Astrocyte (in vitro differentiated cells and primary cell): ENCODE results near the gene C1orf87. TPM values are rescaled to one million over a fixed set of nuclear protein-coding genes. Genes with fewer than 3 reads are reported as not detected.

Source experiments
- DNase-seq: peaks from one replicate; pipeline ENCODE4 v3.0.0-alpha.2; 2010; ENCODE audit warnings: low read depth
- FAIRE-seq: peaks from 2 replicates; lab custom pipeline; 2011; peaks lifted over from hg19 to GRCh38; lab: Jason Lieb, UNC
- H2AFZ ChIP-seq: 2 replicates; pipeline ENCODE4 v1.6.0; 2012; ENCODE audit warnings: low read depth, low read length, inconsistent platforms
- H3K27ac ChIP-seq: 2 replicates; pipeline ENCODE4 v1.5.1; 2011; ENCODE audit warnings: low read depth, low read length, inconsistent platforms
- H3K27me3 ChIP-seq: 2 replicates; pipeline ENCODE4 v1.6.0; 2011; ENCODE audit warnings: low read length, inconsistent platforms; ENCODE audit not compliant: insufficient read depth
- H3K36me3 ChIP-seq: 2 replicates; pipeline ENCODE4 v1.5.1; 2011; ENCODE audit warnings: low read length, inconsistent platforms; ENCODE audit not compliant: insufficient read depth
- H3K4me1 ChIP-seq: 2 replicates; pipeline ENCODE4 v1.5.1; 2011; ENCODE audit warnings: low read length, inconsistent platforms; ENCODE audit not compliant: insufficient read depth
- H3K4me2 ChIP-seq: 2 replicates; pipeline ENCODE4 v1.6.0; 2012; ENCODE audit warnings: low read length, inconsistent platforms
- H3K4me3 ChIP-seq: 2 replicates; pipeline ENCODE4 v1.5.1; 2011; ENCODE audit warnings: low read depth, mild to moderate bottlenecking, low read length, inconsistent platforms; ENCODE audit not compliant: insufficient read depth
- H3K79me2 ChIP-seq: 2 replicates; pipeline ENCODE4 v1.6.0; 2012; ENCODE audit warnings: mild to moderate bottlenecking, low read length, inconsistent platforms; ENCODE audit not compliant: insufficient read depth
- H3K9ac ChIP-seq: 2 replicates; pipeline ENCODE4 v1.6.0; 2012; ENCODE audit warnings: mild to moderate bottlenecking, low read length, inconsistent platforms
- H3K9me3 ChIP-seq: 2 replicates; pipeline ENCODE4 v1.5.1; 2012; ENCODE audit warnings: low read depth, mild to moderate bottlenecking, low read length, inconsistent platforms; ENCODE audit not compliant: insufficient read depth
- H4K20me1 ChIP-seq: 2 replicates; pipeline ENCODE4 v1.6.0; 2012; ENCODE audit warnings: low read length, inconsistent platforms; ENCODE audit not compliant: insufficient read depth
- H3K27ac Mint-ChIP-seq: one replicate; pipeline ENCODE4 v1.8.0; 2021; ENCODE audit warnings: mild to moderate bottlenecking, mixed read lengths; ENCODE audit not compliant: unreplicated experiment
- H3K27me3 Mint-ChIP-seq: one replicate; pipeline ENCODE4 v1.8.0; 2021; ENCODE audit warnings: low read depth, mixed read lengths; ENCODE audit not compliant: unreplicated experiment
- H3K36me3 Mint-ChIP-seq: one replicate; pipeline ENCODE4 v1.8.0; 2021; ENCODE audit warnings: low read depth, mixed read lengths; ENCODE audit not compliant: unreplicated experiment
- H3K4me1 Mint-ChIP-seq: one replicate; pipeline ENCODE4 v1.8.0; 2021; ENCODE audit warnings: low read depth, mixed read lengths; ENCODE audit not compliant: unreplicated experiment
- H3K4me3 Mint-ChIP-seq: one replicate; pipeline ENCODE4 v1.8.0; 2021; ENCODE audit warnings: mild to moderate bottlenecking, moderate library complexity, mixed read lengths; ENCODE audit not compliant: unreplicated experiment
- H3K9me3 Mint-ChIP-seq: one replicate; pipeline ENCODE4 v1.8.0; 2021; ENCODE audit warnings: mild to moderate bottlenecking, mixed read lengths; ENCODE audit not compliant: unreplicated experiment
- EZH2 ChIP-seq: IDR thresholded peaks from 2 replicates; pipeline ENCODE4 v1.6.1; 2012; ENCODE audit warnings: mild to moderate bottlenecking, low read length, inconsistent platforms; ENCODE audit not compliant: insufficient read depth
- total RNA-seq: library from RNA; stranded (reverse); gene quantifications from 2 replicates; pipeline ENCODE4 v1.2.1, GENCODE V29; 2021
- TF ChIP-seq, protein P1 (sequence below): IDR thresholded peaks from 2 replicates; pipeline ENCODE4 v1.5.1; 2011; ENCODE audit warnings: low read depth, mild to moderate bottlenecking, inconsistent platforms, low read length, moderate library complexity; ENCODE audit not compliant: insufficient read depth

Gene C1orf87
- total RNA-seq, 1 donor from 2014 or later: not detected

DNA sequence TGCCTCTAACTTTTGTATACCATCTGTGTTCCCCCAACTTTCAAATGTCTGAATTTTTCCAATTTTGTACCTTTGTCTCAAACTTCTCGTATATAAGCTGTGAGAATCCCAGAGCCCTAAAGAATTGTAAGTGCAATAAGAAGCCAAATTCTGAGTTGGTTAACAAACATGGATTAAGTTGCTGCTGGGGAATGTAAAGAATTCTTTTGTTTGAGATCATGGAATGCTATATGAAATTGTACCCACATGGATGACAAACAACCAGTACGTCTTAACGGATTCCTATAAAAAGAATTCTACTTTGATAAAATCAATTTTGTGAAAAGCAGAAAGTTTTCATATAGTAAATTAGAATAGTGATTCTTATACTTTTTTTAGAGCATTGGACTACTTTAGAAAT lies 74.6 kb downstream of the C1orf87 start:
- H3K4me3 Mint-ChIP-seq: no peak overlapping the region
- H3K4me1 Mint-ChIP-seq: peaks cover 24% of the 10 kb centered on the region
- peak; percentile 22 for DNase-seq
- TF ChIP-seq EZH2: no peak
- TF ChIP-seq, protein P1, sequence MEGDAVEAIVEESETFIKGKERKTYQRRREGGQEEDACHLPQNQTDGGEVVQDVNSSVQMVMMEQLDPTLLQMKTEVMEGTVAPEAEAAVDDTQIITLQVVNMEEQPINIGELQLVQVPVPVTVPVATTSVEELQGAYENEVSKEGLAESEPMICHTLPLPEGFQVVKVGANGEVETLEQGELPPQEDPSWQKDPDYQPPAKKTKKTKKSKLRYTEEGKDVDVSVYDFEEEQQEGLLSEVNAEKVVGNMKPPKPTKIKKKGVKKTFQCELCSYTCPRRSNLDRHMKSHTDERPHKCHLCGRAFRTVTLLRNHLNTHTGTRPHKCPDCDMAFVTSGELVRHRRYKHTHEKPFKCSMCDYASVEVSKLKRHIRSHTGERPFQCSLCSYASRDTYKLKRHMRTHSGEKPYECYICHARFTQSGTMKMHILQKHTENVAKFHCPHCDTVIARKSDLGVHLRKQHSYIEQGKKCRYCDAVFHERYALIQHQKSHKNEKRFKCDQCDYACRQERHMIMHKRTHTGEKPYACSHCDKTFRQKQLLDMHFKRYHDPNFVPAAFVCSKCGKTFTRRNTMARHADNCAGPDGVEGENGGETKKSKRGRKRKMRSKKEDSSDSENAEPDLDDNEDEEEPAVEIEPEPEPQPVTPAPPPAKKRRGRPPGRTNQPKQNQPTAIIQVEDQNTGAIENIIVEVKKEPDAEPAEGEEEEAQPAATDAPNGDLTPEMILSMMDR: no peak
- no peaks in the 10 kb centered on the region for H3K9me3 ChIP-seq
- H3K36me3 ChIP-seq: no peaks in the 10 kb centered on the region
- H3K27me3 ChIP-seq: no peaks in the 10 kb centered on the region
- no peaks in the 10 kb centered on the region for H3K36me3 Mint-ChIP-seq
- no peaks in the 10 kb centered on the region for H4K20me1 ChIP-seq
- no peak overlapping the region for H3K4me2 ChIP-seq
- no peak overlapping the region for H3K4me3 ChIP-seq
- no peaks in the 10 kb centered on the region for H3K79me2 ChIP-seq
- FAIRE-seq: no peak
- no peak overlapping the region for H3K27ac ChIP-seq
- no peaks in the 10 kb centered on the region for H3K9me3 Mint-ChIP-seq
- no peak overlapping the region for H2AFZ ChIP-seq
- no peak overlapping the region for H3K9ac ChIP-seq
- H3K27ac Mint-ChIP-seq: no peak overlapping the region
- H3K4me1 ChIP-seq: peaks cover 20% of the 10 kb centered on the region
- no peaks in the 10 kb centered on the region for H3K27me3 Mint-ChIP-seq

DNA sequence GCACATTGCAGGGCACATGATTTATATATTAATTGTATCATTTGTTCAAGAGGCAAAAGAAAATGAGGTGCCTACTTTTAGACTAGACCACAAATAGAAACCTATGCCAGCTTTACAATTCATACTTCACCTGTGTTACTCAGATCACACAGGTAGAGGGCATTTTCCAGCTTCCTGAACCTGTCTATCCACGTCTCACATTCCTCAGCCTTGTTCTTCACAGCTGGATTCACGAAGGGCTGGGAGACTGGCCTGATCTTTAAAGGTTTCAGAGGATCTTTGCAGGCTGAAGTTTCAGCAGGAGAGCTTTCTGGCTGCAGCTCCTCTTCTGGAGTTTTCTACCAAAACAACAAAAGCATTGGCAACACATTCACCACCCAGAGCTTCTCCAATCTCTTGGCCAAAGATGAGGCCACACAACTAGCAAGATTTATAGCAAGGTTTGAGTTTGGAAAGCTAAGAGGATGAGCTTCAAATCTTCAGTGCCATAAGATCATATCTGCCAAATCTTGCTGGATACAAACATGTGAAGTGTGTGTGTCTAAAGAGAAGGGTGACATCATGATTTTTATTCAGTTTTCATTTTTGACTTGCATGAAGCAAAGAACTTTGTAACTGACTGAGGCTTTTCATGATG lies 76.0 kb downstream of the C1orf87 start:
- Histone ChIP-seq H3K4me3 (no peak overlapping the region), H3K27me3 (no peaks in the 10 kb centered on the region), H3K27ac (no peak overlapping the region), H3K9me3 (no peaks in the 10 kb centered on the region), H3K4me1 (peaks cover 20% of the 10 kb centered on the region), H3K36me3 (no peaks in the 10 kb centered on the region), H4K20me1 (no peaks in the 10 kb centered on the region), H2AFZ (no peak overlapping the region), H3K79me2 (no peaks in the 10 kb centered on the region), H3K4me2 (no peak overlapping the region), H3K9ac (no peak overlapping the region)
- no peaks in the 10 kb centered on the region for H3K9me3 Mint-ChIP-seq
- peaks cover 24% of the 10 kb centered on the region for H3K4me1 Mint-ChIP-seq
- TF ChIP-seq, protein P1: no peak
- no peak for TF ChIP-seq EZH2
- H3K27me3 Mint-ChIP-seq: no peaks in the 10 kb centered on the region
- H3K27ac Mint-ChIP-seq: no peak overlapping the region
- FAIRE-seq (no peak), DNase-seq (no peak)
- no peak overlapping the region for H3K4me3 Mint-ChIP-seq
- H3K36me3 Mint-ChIP-seq: no peaks in the 10 kb centered on the region
